ENCODE measurements around the gene MAPT. TPM values are rescaled to one million over a fixed set of nuclear protein-coding genes. Genes with fewer than 3 reads are reported as not detected.

MAPT gene
- total and polyA plus RNA-seq, 2 of the 13 experiments (the other 11 are each of a cell fraction or from before 2014, with no cell fraction given), result 2.1 to 2.8 TPM

DNA sequence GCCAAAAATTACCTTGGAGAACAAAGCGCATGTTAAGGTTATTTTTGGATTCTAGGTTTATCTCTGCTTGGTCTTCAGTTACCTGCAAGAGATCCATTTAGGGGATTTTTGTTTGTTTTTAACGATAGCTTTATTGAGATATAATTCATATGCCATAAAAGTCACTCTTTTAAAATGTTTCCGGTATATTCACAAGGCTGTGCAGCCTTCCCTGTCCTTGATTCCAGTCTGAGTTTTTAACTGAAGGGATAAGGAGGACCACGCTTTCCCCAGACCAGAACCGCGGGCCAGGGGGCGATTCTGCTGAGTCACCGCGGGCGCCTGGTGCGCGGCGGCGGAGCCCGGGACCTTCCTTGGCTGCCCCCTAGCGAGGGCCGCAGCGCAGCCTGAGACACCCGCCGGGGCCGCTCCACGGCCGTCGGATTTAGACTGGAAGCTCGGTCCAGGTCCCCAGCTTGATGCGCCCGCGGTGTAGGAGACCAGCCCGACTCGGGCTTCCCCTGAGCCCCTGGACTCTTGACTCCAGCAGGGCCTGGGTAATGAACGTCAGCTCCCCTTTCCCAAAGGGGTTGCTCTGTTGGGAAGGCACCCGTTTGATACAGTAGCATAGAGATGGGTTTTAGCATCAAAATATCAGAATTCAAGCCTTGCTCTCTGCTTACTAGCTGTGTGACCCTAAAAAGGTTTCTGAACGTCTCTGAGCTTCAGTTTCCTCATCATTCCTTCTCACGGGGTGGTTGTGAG lies 54.7 kb downstream of the MAPT start (continued):
- TF ChIP-seq ZNF605 (CRISPR knock-in tag; IDR thresholded peaks at IDR 0.05) (peak; percentile 19; the same call in 1 of the 2 replicates), RXRA (CRISPR knock-in tag; IDR thresholded peaks at IDR 0.05) (peak; percentile 72), NCOA2 (CRISPR knock-in tag; IDR thresholded peaks at IDR 0.05) (no peak), TCF12 (IDR thresholded peaks at IDR 0.05) (no peak), TCF12 (CRISPR knock-in tag; IDR thresholded peaks at IDR 0.05) (no peak; the same call in 1 of the 2 replicates), SNRNP70 (IDR thresholded peaks at IDR 0.05; ENCODE audit: low read depth, low read length) (no peak), CENPT (CRISPR knock-in tag; IDR thresholded peaks at IDR 0.05; ENCODE audit: low read depth) (no peak), DR1 (CRISPR knock-in tag; IDR thresholded peaks at IDR 0.05) (no peak), ZNF781 (CRISPR knock-in tag; IDR thresholded peaks at IDR 0.05; ENCODE audit: borderline replicate concordance, not compliant biosample characterization) (no peak), MIXL1 (CRISPR knock-in tag; IDR thresholded peaks at IDR 0.05) (peak; percentile 75; the same call in 1 of the 2 replicates), KDM6A (CRISPR knock-in tag; IDR thresholded peaks at IDR 0.05; ENCODE audit: low read depth) (no peak), TBP (CRISPR knock-in tag; IDR thresholded peaks at IDR 0.05) (no peak), MXI1 (IDR thresholded peaks at IDR 0.05; ENCODE audit: borderline replicate concordance, low read depth, low read length) (peak; percentile 44; the same call in 1 of the 3 replicates), ZC3H13 (CRISPR knock-in tag; IDR thresholded peaks at IDR 0.05) (no peak)
- TF ChIP-seq, protein P1, sequence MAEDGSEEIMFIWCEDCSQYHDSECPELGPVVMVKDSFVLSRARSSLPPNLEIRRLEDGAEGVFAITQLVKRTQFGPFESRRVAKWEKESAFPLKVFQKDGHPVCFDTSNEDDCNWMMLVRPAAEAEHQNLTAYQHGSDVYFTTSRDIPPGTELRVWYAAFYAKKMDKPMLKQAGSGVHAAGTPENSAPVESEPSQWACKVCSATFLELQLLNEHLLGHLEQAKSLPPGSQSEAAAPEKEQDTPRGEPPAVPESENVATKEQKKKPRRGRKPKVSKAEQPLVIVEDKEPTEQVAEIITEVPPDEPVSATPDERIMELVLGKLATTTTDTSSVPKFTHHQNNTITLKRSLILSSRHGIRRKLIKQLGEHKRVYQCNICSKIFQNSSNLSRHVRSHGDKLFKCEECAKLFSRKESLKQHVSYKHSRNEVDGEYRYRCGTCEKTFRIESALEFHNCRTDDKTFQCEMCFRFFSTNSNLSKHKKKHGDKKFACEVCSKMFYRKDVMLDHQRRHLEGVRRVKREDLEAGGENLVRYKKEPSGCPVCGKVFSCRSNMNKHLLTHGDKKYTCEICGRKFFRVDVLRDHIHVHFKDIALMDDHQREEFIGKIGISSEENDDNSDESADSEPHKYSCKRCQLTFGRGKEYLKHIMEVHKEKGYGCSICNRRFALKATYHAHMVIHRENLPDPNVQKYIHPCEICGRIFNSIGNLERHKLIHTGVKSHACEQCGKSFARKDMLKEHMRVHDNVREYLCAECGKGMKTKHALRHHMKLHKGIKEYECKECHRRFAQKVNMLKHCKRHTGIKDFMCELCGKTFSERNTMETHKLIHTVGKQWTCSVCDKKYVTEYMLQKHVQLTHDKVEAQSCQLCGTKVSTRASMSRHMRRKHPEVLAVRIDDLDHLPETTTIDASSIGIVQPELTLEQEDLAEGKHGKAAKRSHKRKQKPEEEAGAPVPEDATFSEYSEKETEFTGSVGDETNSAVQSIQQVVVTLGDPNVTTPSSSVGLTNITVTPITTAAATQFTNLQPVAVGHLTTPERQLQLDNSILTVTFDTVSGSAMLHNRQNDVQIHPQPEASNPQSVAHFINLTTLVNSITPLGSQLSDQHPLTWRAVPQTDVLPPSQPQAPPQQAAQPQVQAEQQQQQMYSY (CRISPR knock-in tag; IDR thresholded peaks at IDR 0.05), result no peak
- TF ChIP-seq, protein P2, sequence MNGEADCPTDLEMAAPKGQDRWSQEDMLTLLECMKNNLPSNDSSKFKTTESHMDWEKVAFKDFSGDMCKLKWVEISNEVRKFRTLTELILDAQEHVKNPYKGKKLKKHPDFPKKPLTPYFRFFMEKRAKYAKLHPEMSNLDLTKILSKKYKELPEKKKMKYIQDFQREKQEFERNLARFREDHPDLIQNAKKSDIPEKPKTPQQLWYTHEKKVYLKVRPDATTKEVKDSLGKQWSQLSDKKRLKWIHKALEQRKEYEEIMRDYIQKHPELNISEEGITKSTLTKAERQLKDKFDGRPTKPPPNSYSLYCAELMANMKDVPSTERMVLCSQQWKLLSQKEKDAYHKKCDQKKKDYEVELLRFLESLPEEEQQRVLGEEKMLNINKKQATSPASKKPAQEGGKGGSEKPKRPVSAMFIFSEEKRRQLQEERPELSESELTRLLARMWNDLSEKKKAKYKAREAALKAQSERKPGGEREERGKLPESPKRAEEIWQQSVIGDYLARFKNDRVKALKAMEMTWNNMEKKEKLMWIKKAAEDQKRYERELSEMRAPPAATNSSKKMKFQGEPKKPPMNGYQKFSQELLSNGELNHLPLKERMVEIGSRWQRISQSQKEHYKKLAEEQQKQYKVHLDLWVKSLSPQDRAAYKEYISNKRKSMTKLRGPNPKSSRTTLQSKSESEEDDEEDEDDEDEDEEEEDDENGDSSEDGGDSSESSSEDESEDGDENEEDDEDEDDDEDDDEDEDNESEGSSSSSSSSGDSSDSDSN (CRISPR knock-in tag; IDR thresholded peaks at IDR 0.05), result peak; percentile 84
- TF ChIP-seq, protein P3, sequence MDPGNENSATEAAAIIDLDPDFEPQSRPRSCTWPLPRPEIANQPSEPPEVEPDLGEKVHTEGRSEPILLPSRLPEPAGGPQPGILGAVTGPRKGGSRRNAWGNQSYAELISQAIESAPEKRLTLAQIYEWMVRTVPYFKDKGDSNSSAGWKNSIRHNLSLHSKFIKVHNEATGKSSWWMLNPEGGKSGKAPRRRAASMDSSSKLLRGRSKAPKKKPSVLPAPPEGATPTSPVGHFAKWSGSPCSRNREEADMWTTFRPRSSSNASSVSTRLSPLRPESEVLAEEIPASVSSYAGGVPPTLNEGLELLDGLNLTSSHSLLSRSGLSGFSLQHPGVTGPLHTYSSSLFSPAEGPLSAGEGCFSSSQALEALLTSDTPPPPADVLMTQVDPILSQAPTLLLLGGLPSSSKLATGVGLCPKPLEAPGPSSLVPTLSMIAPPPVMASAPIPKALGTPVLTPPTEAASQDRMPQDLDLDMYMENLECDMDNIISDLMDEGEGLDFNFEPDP (CRISPR knock-in tag; conservative IDR thresholded peaks at IDR 0.05), result no peak
- TF ChIP-seq, protein P4, sequence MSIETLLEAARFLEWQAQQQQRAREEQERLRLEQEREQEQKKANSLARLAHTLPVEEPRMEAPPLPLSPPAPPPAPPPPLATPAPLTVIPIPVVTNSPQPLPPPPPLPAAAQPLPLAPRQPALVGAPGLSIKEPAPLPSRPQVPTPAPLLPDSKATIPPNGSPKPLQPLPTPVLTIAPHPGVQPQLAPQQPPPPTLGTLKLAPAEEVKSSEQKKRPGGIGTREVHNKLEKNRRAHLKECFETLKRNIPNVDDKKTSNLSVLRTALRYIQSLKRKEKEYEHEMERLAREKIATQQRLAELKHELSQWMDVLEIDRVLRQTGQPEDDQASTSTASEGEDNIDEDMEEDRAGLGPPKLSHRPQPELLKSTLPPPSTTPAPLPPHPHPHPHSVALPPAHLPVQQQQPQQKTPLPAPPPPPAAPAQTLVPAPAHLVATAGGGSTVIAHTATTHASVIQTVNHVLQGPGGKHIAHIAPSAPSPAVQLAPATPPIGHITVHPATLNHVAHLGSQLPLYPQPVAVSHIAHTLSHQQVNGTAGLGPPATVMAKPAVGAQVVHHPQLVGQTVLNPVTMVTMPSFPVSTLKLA (IDR thresholded peaks at IDR 0.05), result no peak

Measured in HepG2 (cell line).